Activated T-helper 17 cell treated with anti-CD3 and anti-CD28 coated beads, Interleukin-2, amount 50 U/mL, for 72 hours (primary cell): ENCODE results near the gene CRY2. TPM values are rescaled to one million over a fixed set of nuclear protein-coding genes. Genes with fewer than 3 reads are reported as not detected.
A peak's percentile ranks its signal among the peaks of the same experiment; 100 is the strongest.

Experiments used
- ATAC-seq: fragments of 150-1000 bp; cut with Tn5 transposase; replicated peaks from 2 replicates; pipeline ENCODE4 v1.10.0; 2021; ENCODE audit warnings: mild to moderate bottlenecking, moderate library complexity
- H3K27ac Mint-ChIP-seq: one replicate; pipeline ENCODE4 v1.8.0; 2022; ENCODE audit warnings: mixed read lengths
- H3K27me3 Mint-ChIP-seq: one replicate; pipeline ENCODE4 v1.8.0; 2022; ENCODE audit warnings: mixed read lengths
- H3K36me3 Mint-ChIP-seq: one replicate; pipeline ENCODE4 v1.8.0; 2022; ENCODE audit warnings: low read depth, mild to moderate bottlenecking, mixed read lengths
- H3K4me1 Mint-ChIP-seq: one replicate; pipeline ENCODE4 v1.8.0; 2022; ENCODE audit warnings: mixed read lengths
- H3K4me3 Mint-ChIP-seq: one replicate; pipeline ENCODE4 v1.8.0; 2022; ENCODE audit warnings: mild to moderate bottlenecking, mixed read lengths
- H3K9me3 Mint-ChIP-seq: one replicate; pipeline ENCODE4 v1.8.0; 2022; ENCODE audit warnings: mixed read lengths
- total RNA-seq, 2 donors: library from RNA; stranded (reverse); gene quantifications; one replicate each; pipeline ENCODE4 v1.2.3, GENCODE V29; 2022

The CRY2 gene
- total RNA-seq = 10 to 100 TPM; 12.3 to 25.4 TPM

DNA sequence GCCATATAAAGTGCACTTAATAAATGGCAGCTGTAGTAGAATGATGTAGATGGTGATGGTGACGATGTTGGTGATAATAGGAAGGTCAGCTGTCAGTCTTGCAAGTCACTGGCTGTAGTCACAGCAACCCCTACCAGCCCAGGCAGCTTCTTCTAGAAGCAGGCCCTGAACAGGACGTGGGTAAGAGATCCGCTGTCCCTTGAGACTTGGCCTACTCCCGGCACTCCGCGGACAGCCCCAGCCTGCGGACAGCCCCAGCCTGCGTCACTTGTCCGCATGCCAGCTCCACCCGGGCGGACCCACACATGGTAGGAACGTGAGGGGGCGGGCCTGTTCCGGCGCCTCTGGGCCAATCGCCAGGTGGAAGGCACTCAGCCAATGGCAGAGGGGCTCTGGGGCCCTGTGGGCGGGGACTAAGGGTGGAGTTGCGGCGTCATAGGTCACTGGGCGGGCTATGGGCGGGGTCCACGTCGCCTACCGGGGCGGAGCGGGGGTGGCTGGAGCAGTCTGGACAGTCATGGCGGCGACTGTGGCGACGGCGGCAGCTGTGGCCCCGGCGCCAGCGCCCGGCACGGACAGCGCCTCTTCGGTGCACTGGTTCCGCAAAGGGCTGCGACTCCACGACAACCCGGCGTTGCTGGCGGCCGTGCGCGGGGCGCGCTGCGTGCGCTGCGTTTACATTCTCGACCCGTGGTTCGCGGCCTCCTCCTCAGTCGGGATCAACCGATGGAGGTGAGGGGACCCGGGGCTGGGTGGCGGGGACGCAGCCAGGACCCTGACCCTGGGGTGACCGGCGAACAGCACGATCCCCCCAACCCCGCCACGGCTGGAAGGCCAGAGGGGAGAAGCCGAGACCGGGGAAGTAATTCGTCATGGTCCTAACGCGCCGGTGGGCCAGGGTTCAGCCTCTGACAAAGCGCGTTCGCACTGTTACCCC lies at the start of gene CRY2:
TSS of gene CRY2 (plus strand) at position 502 of the 937 bp plus-strand sequence. CDS start at position 518, 16 bp downstream.
- no peaks in the 10 kb centered on the region for H3K9me3 Mint-ChIP-seq
- peak; percentile 90 for ATAC-seq
- peaks cover 10% of the 10 kb centered on the region for H3K36me3 Mint-ChIP-seq
- H3K27ac Mint-ChIP-seq = peak within 1 kb of the TSS; percentile 93
- peak within 1 kb of the TSS; percentile 82 for H3K4me3 Mint-ChIP-seq
- no peaks in the 10 kb centered on the region for H3K27me3 Mint-ChIP-seq
- peaks cover 22% of the 10 kb centered on the region for H3K4me1 Mint-ChIP-seq

DNA sequence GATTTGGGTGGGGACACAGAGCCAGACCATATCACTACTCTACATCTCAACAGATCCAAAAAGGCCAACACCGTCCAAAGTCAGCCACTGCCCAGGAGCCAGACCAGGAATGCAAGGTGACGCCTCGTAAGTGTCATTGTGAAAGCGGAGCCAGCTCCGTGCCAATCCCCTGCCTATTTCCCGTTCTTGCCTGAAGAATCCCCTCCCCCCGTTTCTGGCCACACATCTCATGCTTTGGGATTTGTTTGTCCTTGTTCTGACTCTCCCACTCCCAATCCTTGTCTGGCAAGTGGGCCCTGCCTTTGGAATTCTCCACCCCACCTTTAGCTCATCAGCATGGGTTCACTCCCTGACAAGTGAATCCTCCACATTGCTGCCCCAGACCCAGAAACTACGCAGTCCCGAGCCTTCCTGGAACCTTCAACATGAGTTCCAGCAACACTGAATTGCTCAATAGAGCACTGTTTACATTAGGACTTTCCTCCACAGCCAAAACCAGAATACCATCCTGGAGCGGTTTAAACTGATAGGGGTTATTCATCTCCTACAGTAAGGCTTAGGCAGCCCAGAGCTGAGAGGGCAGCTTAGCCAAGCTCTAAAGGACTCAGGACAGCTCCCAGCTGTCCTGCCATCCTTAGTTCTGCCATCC lies 48.4 kb upstream of the CRY2 start:
- no peak for ATAC-seq
- H3K4me1 Mint-ChIP-seq = no peaks in the 10 kb centered on the region
- no peak overlapping the region for H3K27ac Mint-ChIP-seq
- no peaks in the 10 kb centered on the region for H3K36me3 Mint-ChIP-seq
- no peaks in the 10 kb centered on the region for H3K9me3 Mint-ChIP-seq
- no peak overlapping the region for H3K4me3 Mint-ChIP-seq
- H3K27me3 Mint-ChIP-seq = no peaks in the 10 kb centered on the region

- Mint-ChIP-seq H3K36me3 (no peaks in the 10 kb centered on the region), H3K27ac (no peak overlapping the region), H3K4me3 (no peak overlapping the region), H3K27me3 (no peaks in the 10 kb centered on the region), H3K4me1 (no peaks in the 10 kb centered on the region), H3K9me3 (no peaks in the 10 kb centered on the region)
- ATAC-seq = no peak
These were observed 47.7 kb upstream of the CRY2 start for GRCh38 chr11:45799562-45799961.

DNA sequence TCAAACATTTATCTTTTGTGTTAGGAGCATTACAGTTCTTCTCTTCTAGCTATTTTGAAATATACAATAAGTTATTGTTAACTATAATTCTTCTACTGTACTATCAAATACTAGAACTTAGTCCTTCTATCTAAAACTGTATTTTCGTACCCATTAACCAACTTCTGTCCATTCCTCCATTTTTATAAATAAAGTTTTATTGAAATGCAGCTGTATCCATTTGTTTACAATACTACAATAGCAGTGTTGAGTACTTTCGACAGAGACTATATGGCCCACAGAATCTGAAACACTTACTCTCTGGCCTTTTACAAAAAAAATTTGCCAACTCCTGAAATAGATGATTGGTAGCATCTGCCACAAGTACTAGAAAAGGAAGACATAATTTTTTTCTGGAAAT lies 47.0 kb upstream of the CRY2 start:
- H3K4me1 Mint-ChIP-seq = no peaks in the 10 kb centered on the region
- no peak overlapping the region for H3K4me3 Mint-ChIP-seq
- H3K36me3 Mint-ChIP-seq = no peaks in the 10 kb centered on the region
- no peaks in the 10 kb centered on the region for H3K9me3 Mint-ChIP-seq
- ATAC-seq = no peak
- no peak overlapping the region for H3K27ac Mint-ChIP-seq
- H3K27me3 Mint-ChIP-seq = no peaks in the 10 kb centered on the region

GRCh38 chr11:45801723-45802315 lies 45.5 kb upstream of the CRY2 start:
- Mint-ChIP-seq H3K4me3 (no peak overlapping the region), H3K9me3 (no peaks in the 10 kb centered on the region), H3K36me3 (no peaks in the 10 kb centered on the region), H3K27me3 (no peaks in the 10 kb centered on the region), H3K27ac (no peak overlapping the region), H3K4me1 (peaks cover 7% of the 10 kb centered on the region)
- no peak for ATAC-seq

DNA sequence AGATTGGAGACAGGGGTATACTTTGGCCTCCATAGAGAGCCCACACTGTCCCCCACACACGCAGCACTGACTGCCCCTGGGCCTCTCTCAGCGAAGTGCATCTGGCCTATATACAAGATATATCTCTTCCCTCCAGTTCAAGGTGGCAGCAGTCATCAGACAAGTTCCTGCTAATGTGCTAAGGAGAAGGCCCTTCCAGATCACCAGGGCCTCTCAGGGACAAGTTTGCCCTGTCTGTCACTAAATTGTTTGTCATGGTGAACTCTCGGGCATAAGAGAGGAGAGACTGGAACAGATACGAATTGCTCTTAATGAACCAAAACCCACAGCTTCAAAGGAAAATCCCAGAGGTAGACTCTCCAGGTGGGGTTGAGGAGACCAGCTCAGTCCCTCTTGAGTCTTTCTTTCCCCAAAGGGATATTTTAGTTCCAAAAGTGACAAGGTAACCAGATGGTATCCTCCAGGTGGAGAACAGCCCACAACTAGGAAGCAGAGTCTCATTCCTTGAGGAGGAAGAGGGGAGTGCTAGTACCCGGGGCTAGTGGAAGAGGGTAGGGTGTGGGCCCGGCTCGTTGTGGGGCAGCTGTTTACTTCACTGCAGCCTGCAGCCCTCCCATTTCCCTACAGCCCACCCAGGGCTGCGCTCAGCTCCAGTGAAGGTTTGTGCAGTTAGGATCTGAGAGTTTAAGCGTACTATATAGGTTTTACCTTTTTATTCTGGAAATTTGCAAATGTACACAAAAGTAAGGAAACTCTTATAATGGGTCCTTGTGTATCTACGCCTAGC lies 44.6 kb upstream of the CRY2 start:
- no peaks in the 10 kb centered on the region for H3K9me3 Mint-ChIP-seq
- no peak overlapping the region for H3K27ac Mint-ChIP-seq
- H3K36me3 Mint-ChIP-seq = no peaks in the 10 kb centered on the region
- H3K27me3 Mint-ChIP-seq = no peaks in the 10 kb centered on the region
- H3K4me3 Mint-ChIP-seq = peak overlapping the region; percentile 77
- peaks cover 13% of the 10 kb centered on the region for H3K4me1 Mint-ChIP-seq
- ATAC-seq = no peak

GRCh38 chr11:45803971-45804760 lies 43.1 kb upstream of the CRY2 start:
- Mint-ChIP-seq H3K27me3 (no peaks in the 10 kb centered on the region), H3K4me3 (peak overlapping the region; percentile 77), H3K4me1 (peaks cover 13% of the 10 kb centered on the region), H3K36me3 (peaks cover 10% of the 10 kb centered on the region), H3K27ac (peak overlapping the region; percentile 69), H3K9me3 (no peaks in the 10 kb centered on the region)
- peak; percentile 53 for ATAC-seq

- Mint-ChIP-seq H3K27me3 (no peaks in the 10 kb centered on the region), H3K36me3 (peaks cover 14% of the 10 kb centered on the region)
These were observed 42.4 kb upstream of the CRY2 start, which contains the start of gene SLC35C1 for GRCh38 chr11:45804761-45805304. Gene SLC35C1 (plus strand): TSS chr11:45805149. CDS start chr11:45805802, 653 bp downstream.

GRCh38 chr11:45805305-45806071 lies 41.8 kb upstream of the CRY2 start:
- H3K27me3 Mint-ChIP-seq = no peaks in the 10 kb centered on the region
- peaks cover 21% of the 10 kb centered on the region for H3K36me3 Mint-ChIP-seq
- peak overlapping the region; percentile 77 for H3K4me3 Mint-ChIP-seq
- no peaks in the 10 kb centered on the region for H3K9me3 Mint-ChIP-seq
- peaks cover 20% of the 10 kb centered on the region for H3K4me1 Mint-ChIP-seq
- H3K27ac Mint-ChIP-seq = peak overlapping the region; percentile 69
- ATAC-seq = peak; percentile 42

More at GRCh38 chr11:45804761-45805304, 42.4 kb upstream of the CRY2 start, which contains the start of gene SLC35C1:
- peak; percentile 97 for ATAC-seq
- no peaks in the 10 kb centered on the region for H3K9me3 Mint-ChIP-seq
- peak within 1 kb of the TSS; percentile 69 for H3K27ac Mint-ChIP-seq
- H3K4me1 Mint-ChIP-seq = peaks cover 15% of the 10 kb centered on the region
- peak within 1 kb of the TSS; percentile 77 for H3K4me3 Mint-ChIP-seq

DNA sequence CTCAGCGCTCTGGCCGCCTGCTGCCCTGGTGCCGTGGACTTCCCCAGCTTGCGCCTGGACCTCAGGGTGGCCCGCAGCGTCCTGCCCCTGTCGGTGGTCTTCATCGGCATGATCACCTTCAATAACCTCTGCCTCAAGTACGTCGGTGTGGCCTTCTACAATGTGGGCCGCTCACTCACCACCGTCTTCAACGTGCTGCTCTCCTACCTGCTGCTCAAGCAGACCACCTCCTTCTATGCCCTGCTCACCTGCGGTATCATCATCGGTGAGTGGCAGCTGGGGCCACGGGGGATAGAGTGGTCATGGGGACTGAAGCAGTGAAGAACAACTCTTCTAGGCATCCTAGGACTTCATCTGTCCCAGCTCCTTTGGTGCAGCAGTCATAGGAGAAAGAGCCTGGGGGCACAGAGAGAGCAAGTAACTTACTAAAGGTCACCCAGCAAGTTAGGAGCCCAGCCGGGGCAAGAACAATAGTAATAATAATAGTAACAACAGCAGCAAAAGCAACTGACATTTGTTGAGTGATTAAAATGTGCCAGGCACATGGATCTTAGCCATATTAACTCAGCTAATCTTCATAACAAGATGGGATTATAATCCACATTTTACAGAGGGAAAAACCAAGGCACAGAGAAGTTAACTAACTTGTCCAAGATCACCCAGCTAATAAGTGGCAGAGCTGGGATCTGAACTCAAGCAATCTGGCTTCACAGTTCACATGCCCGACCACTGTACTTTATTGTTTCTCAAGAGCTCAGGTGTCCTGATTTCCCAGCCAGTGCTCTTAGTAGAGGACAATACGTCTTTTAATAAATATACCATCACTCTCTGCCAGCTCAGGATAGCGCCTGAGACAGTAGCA lies 41.0 kb upstream of the CRY2 start:
- ATAC-seq = no peak
- H3K27ac Mint-ChIP-seq = peak overlapping the region; percentile 69
- H3K9me3 Mint-ChIP-seq = no peaks in the 10 kb centered on the region
- H3K4me3 Mint-ChIP-seq = peak overlapping the region; percentile 77
- peaks cover 20% of the 10 kb centered on the region for H3K4me1 Mint-ChIP-seq
- no peaks in the 10 kb centered on the region for H3K27me3 Mint-ChIP-seq
- peaks cover 25% of the 10 kb centered on the region for H3K36me3 Mint-ChIP-seq

DNA sequence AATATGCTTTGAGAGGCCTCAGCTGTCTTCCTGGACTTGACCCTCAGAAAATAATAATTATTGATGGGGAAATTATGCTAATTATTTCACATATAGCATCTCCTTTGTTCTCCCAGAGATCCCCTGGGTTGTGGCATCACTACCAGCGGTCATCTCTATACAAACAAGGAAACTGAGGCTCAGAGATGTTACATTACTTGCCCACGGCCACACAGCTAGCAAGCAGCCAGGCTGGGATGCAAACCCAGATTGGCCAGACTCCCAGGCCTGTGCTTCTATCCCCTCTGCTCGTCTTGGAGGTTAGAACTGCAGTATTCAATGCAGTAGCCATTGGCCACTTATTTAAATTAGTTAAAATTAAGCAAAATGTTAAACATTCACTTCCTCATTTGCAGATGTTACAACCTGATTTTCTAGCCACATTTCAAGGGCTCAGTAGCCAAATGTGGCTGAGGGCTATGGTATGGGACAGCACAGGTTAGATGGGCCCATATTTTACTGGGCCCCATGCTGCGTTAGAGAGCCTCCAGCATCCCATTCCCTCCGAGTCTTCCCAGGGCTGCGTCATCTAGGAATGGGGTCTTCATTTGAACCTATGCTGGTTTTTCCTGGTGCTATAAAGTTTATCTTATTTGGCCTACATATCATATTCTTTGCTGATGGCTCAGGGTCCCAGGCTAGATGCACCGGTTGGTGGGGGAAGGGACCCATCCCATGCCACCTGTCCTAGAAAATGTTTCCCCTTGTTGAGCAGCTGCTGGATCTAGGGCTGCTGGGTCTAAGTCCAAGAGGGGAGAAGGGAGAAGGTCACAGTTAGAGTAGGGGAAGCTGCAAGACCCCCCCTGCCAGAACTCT lies 40.1 kb upstream of the CRY2 start:
- peak overlapping the region; percentile 78 for H3K27ac Mint-ChIP-seq
- no peaks in the 10 kb centered on the region for H3K9me3 Mint-ChIP-seq
- H3K36me3 Mint-ChIP-seq = peaks cover 27% of the 10 kb centered on the region
- H3K27me3 Mint-ChIP-seq = no peaks in the 10 kb centered on the region
- ATAC-seq = no peak
- H3K4me3 Mint-ChIP-seq = peak overlapping the region; percentile 77
- H3K4me1 Mint-ChIP-seq = peaks cover 20% of the 10 kb centered on the region
